Prostate gland (tissue), 2 donors: ENCODE data around the gene NYAP2. TPM values are rescaled to one million over a fixed set of nuclear protein-coding genes. Genes with fewer than 3 reads are reported as not detected.

Experiments
- DNase-seq: peaks from one replicate; pipeline ENCODE4 v3.0.0-alpha.2; 2019; ENCODE audit warnings: low spot score
- H3K27ac ChIP-seq, 2 donors: fragments of 200-600 bp; sonication (generic); 2 replicates each; pipeline ENCODE4 v1.5.1; 2017 to 2019
- H3K27me3 ChIP-seq: fragments of 200-600 bp; sonication (generic); replicated peaks from 2 replicates; pipeline ENCODE4 v1.5.1; 2019; ENCODE audit not compliant: insufficient read depth
- H3K36me3 ChIP-seq, 2 donors: fragments of 200-600 bp; sonication (generic); 1 replicate in 1 of 2; 2 replicates in 1 of 2; pipeline versions ENCODE4 v1.5.1 to v1.8.1; 2017 to 2019
- H3K4me1 ChIP-seq: fragments of 200-600 bp; sonication (generic); replicated peaks from 2 replicates; pipeline ENCODE4 v1.5.1; 2019
- H3K4me3 ChIP-seq, 2 donors: fragments of 200-600 bp; sonication (generic); 2 replicates each; pipeline ENCODE4 v1.5.1; 2017 to 2019
- H3K9me3 ChIP-seq: fragments of 200-600 bp; sonication (generic); 2 replicates; pipeline ENCODE4 v1.5.1; 2017
- POLR2A ChIP-seq: fragments of 450-650 bp; IDR thresholded peaks from one replicate; pipeline ENCODE4 v1.6.1; 2016; ENCODE audit warnings: antibody characterized with exemption, mild to moderate bottlenecking
- POLR2AphosphoS5 ChIP-seq: sonication (generic); formaldehyde crosslinking; IDR thresholded peaks from one replicate; pipeline ENCODE4 v1.6.1; 2017; ENCODE audit warnings: antibody characterized with exemption
- WGBS: methylation state at CpG from one replicate; pipeline ENCODE4 v1.1.5; 2018; 5-methylcytosine and 5-hydroxymethylcytosine counted together
- intact Hi-C: fragments of 100-400 bp; cut with DNase I; formaldehyde crosslinking; loops from one replicate; pipeline ENCODE4 v1.14.2; 2022
- total RNA-seq, 2 donors: library from RNA; depleted of rRNA; stranded (reverse); fragments of >200 nt; gene quantifications; one replicate each; pipeline ENCODE4 v1.1.0, GENCODE V29; 2016
- TF ChIP-seq, protein P1 (sequence below), 4 experiments: fragments of 200-600 bp in 2 of 4; fragments of 450-650 bp in 2 of 4; sonication (generic) in 2 of 4; IDR thresholded peaks; 1 replicate in 3 of 4; 2 replicates in 1 of 4; pipeline ENCODE4 v1.5.1; 2016 to 2019; ENCODE audit warnings: antibody characterized with exemption in 4 of 4, mild to moderate bottlenecking in 2 of 4, moderate library complexity in 2 of 4

The NYAP2 gene
- under 1 TPM in 1 of 2 donors, not detected in 1; 0.14 TPM for total RNA-seq

DNA sequence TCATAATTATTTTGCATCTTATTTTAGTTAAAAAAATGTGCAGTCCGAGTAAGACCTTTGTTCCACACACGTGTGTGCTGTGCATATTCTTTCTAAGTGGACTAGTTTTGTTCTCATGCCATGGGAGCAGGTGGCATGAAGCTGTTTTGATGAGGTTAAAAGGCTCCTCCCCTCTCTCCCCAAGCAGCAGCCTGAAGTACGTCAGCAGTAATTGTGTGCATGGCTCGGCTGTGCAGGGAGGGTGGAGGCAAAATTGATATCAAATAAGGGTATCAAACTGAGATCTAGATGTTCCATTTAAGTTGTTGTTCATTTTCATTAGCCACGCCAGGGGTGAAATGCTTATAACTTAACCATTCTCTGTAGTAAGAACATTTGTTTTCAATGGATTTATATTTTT lies at the start of gene NYAP2:
NYAP2 (plus strand) TSS at position 207 of the 400 bp plus-strand sequence. CDS start 9,171 bp downstream, outside the sequence.
- Histone ChIP-seq H3K4me1 (no peaks in the 10 kb centered on the region), H3K27ac (no peak within 1 kb of the TSS), H3K9me3 (no peaks in the 10 kb centered on the region), H3K27me3 (no peaks in the 10 kb centered on the region), H3K4me3 (no peak within 1 kb of the TSS), H3K36me3 (no peaks in the 10 kb centered on the region)
- intact Hi-C loops: no loop called here
- 58% methylated on average over 5 of the region's 5 CpGs for WGBS
- DNase-seq: no peak
- TF ChIP-seq POLR2AphosphoS5: no peak

DNA sequence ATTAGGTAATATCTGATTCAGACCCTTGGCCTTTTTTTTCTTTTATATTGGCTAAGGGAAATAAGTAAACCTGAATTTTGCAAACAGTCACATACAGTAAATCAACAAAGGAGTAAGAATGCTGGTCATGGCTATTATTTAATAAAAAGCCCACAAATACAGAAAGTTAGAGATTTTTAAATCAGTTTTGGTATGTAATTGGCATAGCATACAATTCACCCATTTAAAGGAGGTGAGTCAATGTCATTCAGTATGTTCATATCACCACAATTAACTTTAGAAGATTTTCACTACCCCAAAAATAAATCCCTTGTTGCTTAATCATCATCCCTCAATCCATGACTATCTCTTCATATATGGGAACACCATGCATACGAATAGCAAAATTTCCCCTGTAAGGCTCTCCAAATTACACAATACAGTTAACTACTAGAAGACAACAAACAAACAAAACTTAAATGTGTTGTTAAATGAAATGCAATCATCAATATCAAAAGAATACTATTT lies 45.9 kb upstream of the NYAP2 start:
- WGBS: 85% methylated on average over 1 of the region's 1 CpG

DNA sequence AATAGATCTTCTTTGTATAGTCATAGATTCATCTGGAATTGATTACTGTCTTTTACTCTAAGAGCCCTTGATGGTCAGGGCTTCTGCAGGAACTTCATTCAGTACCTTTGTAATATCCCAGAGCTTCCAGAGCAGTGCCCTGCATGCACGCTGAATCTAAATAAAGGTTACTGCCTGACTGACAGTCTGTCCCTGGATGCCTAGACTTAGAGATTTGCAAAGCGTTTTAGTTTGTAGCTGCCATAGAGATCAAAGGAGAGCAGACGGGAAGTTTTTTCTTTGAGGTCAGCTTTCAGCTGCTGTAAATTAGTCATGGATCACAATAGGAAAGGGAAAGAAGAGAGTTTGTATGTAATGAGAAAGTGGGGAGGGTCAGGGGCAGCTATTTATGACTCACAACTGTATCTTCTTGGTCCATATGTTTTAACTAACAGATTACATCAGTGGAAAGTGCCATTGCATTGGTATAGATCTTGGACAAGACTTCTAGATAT lies 45.2 kb upstream of the NYAP2 start:
- H3K27ac ChIP-seq: no peak overlapping the region
- H3K4me1 ChIP-seq: no peaks in the 10 kb centered on the region
- no peaks in the 10 kb centered on the region for H3K36me3 ChIP-seq
- no peak overlapping the region for H3K4me3 ChIP-seq
- H3K27me3 ChIP-seq: no peaks in the 10 kb centered on the region
- intact Hi-C loops: no loop called here
- TF ChIP-seq, protein P1, sequence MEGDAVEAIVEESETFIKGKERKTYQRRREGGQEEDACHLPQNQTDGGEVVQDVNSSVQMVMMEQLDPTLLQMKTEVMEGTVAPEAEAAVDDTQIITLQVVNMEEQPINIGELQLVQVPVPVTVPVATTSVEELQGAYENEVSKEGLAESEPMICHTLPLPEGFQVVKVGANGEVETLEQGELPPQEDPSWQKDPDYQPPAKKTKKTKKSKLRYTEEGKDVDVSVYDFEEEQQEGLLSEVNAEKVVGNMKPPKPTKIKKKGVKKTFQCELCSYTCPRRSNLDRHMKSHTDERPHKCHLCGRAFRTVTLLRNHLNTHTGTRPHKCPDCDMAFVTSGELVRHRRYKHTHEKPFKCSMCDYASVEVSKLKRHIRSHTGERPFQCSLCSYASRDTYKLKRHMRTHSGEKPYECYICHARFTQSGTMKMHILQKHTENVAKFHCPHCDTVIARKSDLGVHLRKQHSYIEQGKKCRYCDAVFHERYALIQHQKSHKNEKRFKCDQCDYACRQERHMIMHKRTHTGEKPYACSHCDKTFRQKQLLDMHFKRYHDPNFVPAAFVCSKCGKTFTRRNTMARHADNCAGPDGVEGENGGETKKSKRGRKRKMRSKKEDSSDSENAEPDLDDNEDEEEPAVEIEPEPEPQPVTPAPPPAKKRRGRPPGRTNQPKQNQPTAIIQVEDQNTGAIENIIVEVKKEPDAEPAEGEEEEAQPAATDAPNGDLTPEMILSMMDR (IDR thresholded peaks at IDR 0.05): no peak
- DNase-seq: no peak
- no peaks in the 10 kb centered on the region for H3K9me3 ChIP-seq
- WGBS: 0% methylated on average over 3 of the region's 3 CpGs

More for the DNA sequence above, 45.9 kb upstream of the NYAP2 start:
- Histone ChIP-seq H3K27me3 (no peaks in the 10 kb centered on the region), H3K36me3 (no peaks in the 10 kb centered on the region), H3K4me3 (no peak overlapping the region), H3K9me3 (no peaks in the 10 kb centered on the region), H3K27ac (no peak overlapping the region), H3K4me1 (no peaks in the 10 kb centered on the region)
- intact Hi-C loops: no loop called here
- no peak for TF ChIP-seq POLR2AphosphoS5
- no peak for TF ChIP-seq POLR2A
- TF ChIP-seq, protein P1 (IDR thresholded peaks at IDR 0.05): no peak
- no peak for DNase-seq

DNA sequence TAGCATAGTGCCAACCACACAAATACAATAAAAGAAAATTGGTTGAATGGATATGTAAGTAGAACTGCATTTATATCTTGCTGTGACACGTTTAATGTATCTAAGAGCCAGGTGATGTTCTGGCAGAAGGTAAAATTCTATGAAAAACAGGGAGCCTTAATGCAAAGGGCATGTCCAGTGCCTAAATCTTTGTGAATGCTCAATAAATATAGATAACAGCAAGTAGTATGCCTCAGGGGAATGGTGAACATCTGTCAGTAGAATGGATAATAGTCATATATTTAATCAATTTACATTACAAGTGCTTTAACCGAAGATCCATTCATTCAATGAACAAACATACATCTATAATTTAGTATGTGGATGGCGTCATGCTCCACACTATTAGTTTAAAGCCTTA lies 43.7 kb upstream of the NYAP2 start:
- intact Hi-C loops: no loop called here
- H3K4me3 ChIP-seq: no peak overlapping the region
- WGBS: 65% methylated on average over 3 of the region's 3 CpGs
- H3K27me3 ChIP-seq: no peaks in the 10 kb centered on the region
- no peak overlapping the region for H3K27ac ChIP-seq
- H3K4me1 ChIP-seq: no peaks in the 10 kb centered on the region
- H3K9me3 ChIP-seq: no peaks in the 10 kb centered on the region
- H3K36me3 ChIP-seq: no peaks in the 10 kb centered on the region
- TF ChIP-seq, protein P1 (IDR thresholded peaks at IDR 0.05): no peak
- no peak for TF ChIP-seq POLR2A
- no peak for TF ChIP-seq POLR2AphosphoS5
- no peak for DNase-seq

DNA sequence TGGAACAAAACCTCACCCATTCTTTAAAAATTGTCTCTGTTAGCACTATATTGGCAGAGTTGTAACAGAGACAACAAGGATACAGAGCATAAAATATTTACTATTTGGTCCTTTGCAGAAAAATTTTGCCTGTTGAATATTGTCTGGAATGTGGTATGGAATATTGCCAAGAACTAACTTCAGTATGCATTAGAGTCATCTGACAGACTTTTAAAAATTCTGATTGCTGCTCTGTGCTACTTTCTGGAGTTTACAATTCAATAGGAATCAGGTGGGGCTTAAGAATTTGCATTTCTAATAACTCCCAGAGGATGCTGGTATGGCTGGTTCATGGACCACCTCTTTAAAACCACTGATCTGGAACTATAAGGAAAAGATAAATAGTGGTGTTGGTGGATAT lies 32.8 kb upstream of the NYAP2 start:
- no peak overlapping the region for H3K27ac ChIP-seq
- H3K27me3 ChIP-seq: no peaks in the 10 kb centered on the region
- H3K36me3 ChIP-seq: no peaks in the 10 kb centered on the region
- intact Hi-C loops: no loop called here
- TF ChIP-seq, protein P1 (IDR thresholded peaks at IDR 0.05): no peak
- no peak for TF ChIP-seq POLR2A
- no peaks in the 10 kb centered on the region for H3K4me1 ChIP-seq
- no peak overlapping the region for H3K4me3 ChIP-seq
- DNase-seq: no peak
- no peaks in the 10 kb centered on the region for H3K9me3 ChIP-seq
